AG08396 (cell line): Measurements from ENCODE around the gene MSL1.

ENCODE experiments used
- DNase-seq: peaks from one replicate; pipeline ENCODE4 v3.0.0; 2012; ENCODE audit warnings: low spot score, mixed read lengths

The MSL1 gene

GRCh38 chr17:40090237-40091119 lies 31.3 kb upstream of the MSL1 start:
- DNase-seq = no peak

- DNase-seq = no peak
These were observed 29.9 kb upstream of the MSL1 start for GRCh38 chr17:40091691-40092397.

- DNase-seq = no peak
These were observed 29.2 kb upstream of the MSL1 start for GRCh38 chr17:40092581-40092980.

GRCh38 chr17:40093005-40093579 lies 28.7 kb upstream of the MSL1 start:
- no peak for DNase-seq

GRCh38 chr17:40093580-40094201 lies 28.1 kb upstream of the MSL1 start:
- no peak for DNase-seq

- no peak for DNase-seq
These were observed 26.9 kb upstream of the MSL1 start for GRCh38 chr17:40094874-40095273.

- DNase-seq = no peak
These were observed 26.3 kb upstream of the MSL1 start for GRCh38 chr17:40095351-40095943.

- no peak for DNase-seq
These were observed 25.6 kb upstream of the MSL1 start for GRCh38 chr17:40095944-40096791.

- DNase-seq = no peak
These were observed 24.7 kb upstream of the MSL1 start for GRCh38 chr17:40097087-40097486.

- DNase-seq = peak; percentile 65
These were observed 23.6 kb upstream of the MSL1 start for GRCh38 chr17:40097931-40098845.

GRCh38 chr17:40098846-40099618 lies 22.7 kb upstream of the MSL1 start:
- peak; percentile 96 for DNase-seq

- DNase-seq = no peak
These were observed 22.0 kb upstream of the MSL1 start for GRCh38 chr17:40099619-40100418.

- no peak for DNase-seq
These were observed 21.4 kb upstream of the MSL1 start, which contains the start of gene NR1D1 for GRCh38 chr17:40100419-40100668. NR1D1 (minus strand) TSS chr17:40100589; CDS start chr17:40100094, 495 bp downstream.

GRCh38 chr17:40100669-40101366 lies 21.0 kb upstream of the MSL1 start:
- DNase-seq = peak; percentile 97

- DNase-seq = no peak
These were observed 20.2 kb upstream of the MSL1 start for GRCh38 chr17:40101367-40102210.

GRCh38 chr17:40103071-40103661 lies 18.6 kb upstream of the MSL1 start:
- no peak for DNase-seq

GRCh38 chr17:40103688-40104087 lies 18.1 kb upstream of the MSL1 start:
- DNase-seq = no peak
